Panc1 (cell line): Measurements from ENCODE around the gene IRGQ. TPM values are rescaled to one million over a fixed set of nuclear protein-coding genes. Genes with fewer than 3 reads are reported as not detected.

Experiments
- ATAC-seq: fragments of 200-7000 bp; cut with Tn5 transposase; 2 replicates; pipeline ENCODE4 v1.9.1; 2020; ENCODE audit warnings: mild to moderate bottlenecking, moderate library complexity
- BruUV-seq: library from RNA; stranded (reverse); fragments of 400-500 nt; replicated peaks from 2 replicates; lab custom pipeline; 2021; lab: Mats Ljungman, UMichigan
- CTCF ChIA-PET: fragments of 300-600 bp; sonication (Branson Sonifier 250); formaldehyde crosslinking; loops from one replicate; lab custom pipeline; 2022; ENCODE audit warnings: antibody characterized with exemption; lab: Charles Lee
- POLR2A ChIA-PET: fragments of 300-600 bp; sonication (Branson Sonifier 250); formaldehyde crosslinking; loops from one replicate; lab custom pipeline; 2022; ENCODE audit warnings: antibody characterized with exemption; lab: Charles Lee
- DNase-seq: peaks from one replicate; pipeline ENCODE4 v3.0.0-alpha.2; 2010; ENCODE audit warnings: low read depth, low spot score
- H3K27ac ChIP-seq: 2 replicates; pipeline ENCODE4 v1.5.1; 2011; ENCODE audit warnings: mild to moderate bottlenecking, low read length, inconsistent platforms
- H3K27me3 ChIP-seq: fragments of 200-500 bp; sonication (Bioruptor generic); 2 replicates; pipeline ENCODE4 v1.6.0; 2014; ENCODE audit warnings: low read length, inconsistent platforms; ENCODE audit not compliant: control insufficient read depth, insufficient read depth
- H3K36me3 ChIP-seq: fragments of 200-500 bp; sonication (Bioruptor generic); 2 replicates; pipeline ENCODE4 v1.5.1; 2014; ENCODE audit warnings: inconsistent platforms, mild to moderate bottlenecking, low read length, moderate library complexity; ENCODE audit not compliant: control insufficient read depth, insufficient read depth
- H3K4me1 ChIP-seq: 2 replicates; pipeline ENCODE4 v1.5.1; 2011; ENCODE audit warnings: inconsistent platforms, mild to moderate bottlenecking, low read length, moderate library complexity; ENCODE audit not compliant: control insufficient read depth, insufficient read depth
- H3K4me3 ChIP-seq, 2 experiments: 2 replicates each; pipeline ENCODE4 v1.5.1; 2011 to 2012; ENCODE audit warnings: low read depth in 2 of 2, low read length in 2 of 2, mild to moderate bottlenecking in 2 of 2, inconsistent platforms in 1 of 2, moderate library complexity in 1 of 2
- H3K9me3 ChIP-seq: fragments of 200-500 bp; sonication (Bioruptor generic); 2 replicates; pipeline ENCODE4 v1.5.1; 2014; ENCODE audit warnings: low read depth, mild to moderate bottlenecking, inconsistent platforms, low read length, moderate library complexity; ENCODE audit not compliant: control insufficient read depth, insufficient read depth
- CTCF ChIP-seq: fragments of 450-650 bp; IDR thresholded peaks from 2 replicates; pipeline ENCODE4 v1.5.1; 2017; ENCODE audit warnings: mild to moderate bottlenecking
- POLR2AphosphoS5 ChIP-seq: IDR thresholded peaks from 2 replicates; pipeline ENCODE4 v1.6.1; 2012; ENCODE audit warnings: mild to moderate bottlenecking, low read depth, low read length, moderate library complexity
- REST ChIP-seq, 2 experiments: IDR thresholded peaks; 2 replicates each; pipeline ENCODE4 v1.6.1; 2011 to 2012; ENCODE audit warnings: low read depth in 2 of 2, control low read depth in 1 of 2, low read length in 1 of 2, mild to moderate bottlenecking in 1 of 2, moderate library complexity in 1 of 2; ENCODE audit not compliant: insufficient read depth in 1 of 2
- SIN3A ChIP-seq: IDR thresholded peaks from 2 replicates; pipeline ENCODE4 v1.6.1; 2012; ENCODE audit warnings: low read depth, mild to moderate bottlenecking, low read length, moderate library complexity, borderline replicate concordance; ENCODE audit not compliant: insufficient read depth
- TCF7L2 ChIP-seq: IDR thresholded peaks from 2 replicates; pipeline ENCODE4 v1.6.1; 2011; ENCODE audit warnings: mild to moderate bottlenecking, low read depth, low read length, inconsistent platforms
- in situ Hi-C: cut with HindIII; loops from 2 replicates; pipeline ENCODE4 v1.10.0; 2016; ENCODE audit warnings: low sequenced_read_pairs, low pct_unique_long_range_greater_than_20kb
- intact Hi-C: fragments of 100-400 bp; cut with micrococcal nuclease; formaldehyde crosslinking; loops from one replicate; pipeline ENCODE4 v1.10.0; 2022; ENCODE audit not compliant: unreplicated experiment
- total RNA-seq: library from RNA; stranded (reverse); gene quantifications from one replicate; pipeline ENCODE4 v1.2.1, GENCODE V29; 2021; ENCODE audit not compliant: unreplicated experiment

The IRGQ gene
- total RNA-seq, 1 experiment from 2014 or later: 20.4 TPM

GRCh38 chr19:43575156-43575950 is 20.6 kb downstream of the IRGQ start, which contains the start of the genes PINLYP and XRCC1:
Gene PINLYP, plus strand, starts transcription at chr19:43575801. Its CDS starts 1,391 bp downstream, at chr19:43577192.
Gene XRCC1, minus strand, starts transcription at chr19:43575527. Its CDS starts 69 bp downstream, at chr19:43575458.
- Histone ChIP-seq H3K36me3 (peaks cover 7% of the 10 kb centered on the region; the same call in 1 of the 2 replicates), H3K27me3 (no peaks in the 10 kb centered on the region), H3K27ac (peak within 1 kb of the TSS; percentile 96), H3K9me3 (no peaks in the 10 kb centered on the region), H3K4me3 (peak within 1 kb of the TSS; percentile 74 to 99), H3K4me1 (peaks cover 3% of the 10 kb centered on the region; the same call in 1 of the 2 replicates)
- intact Hi-C loops (no loop called here), in situ Hi-C loops (no loop called here)
- POLR2A ChIA-PET: interaction anchor here (0.6 kb wide), 1 partner anchor 87 kb away, joined by 3 read pairs; no protein-coding TSS in a partner anchor
- CTCF ChIA-PET: no interaction called here
- BruUV-seq: no TSS peak
- no peak for TF ChIP-seq SIN3A
- TF ChIP-seq POLR2AphosphoS5: no peak
- no peak for TF ChIP-seq CTCF
- TF ChIP-seq TCF7L2: no peak
- no peak for TF ChIP-seq REST (IDR thresholded peaks at IDR 0.05; ENCODE audit: insufficient read depth in 1 of 2, low read depth in 2 of 2, low read length in 1 of 2)
- peak; percentile 81 for DNase-seq
- ATAC-seq: peak; percentile 100

- no peaks in the 10 kb centered on the region for H3K27me3 ChIP-seq
- no TSS peak for BruUV-seq
- in situ Hi-C loops (no loop called here), intact Hi-C loops (no loop called here)
- ChIA-PET POLR2A (interaction anchor here (0.6 kb wide), 1 partner anchor 88 kb away, joined by 3 read pairs; no protein-coding TSS in a partner anchor), CTCF (no interaction called here)
- H3K27ac ChIP-seq: peak overlapping the region; percentile 96
- peaks cover 7% of the 10 kb centered on the region; the same call in 1 of the 2 replicates for H3K36me3 ChIP-seq
- H3K9me3 ChIP-seq: no peaks in the 10 kb centered on the region
- ATAC-seq: no peak
- H3K4me3 ChIP-seq: peak overlapping the region; percentile 74 to 99
- no peak for TF ChIP-seq REST (IDR thresholded peaks at IDR 0.05; ENCODE audit: insufficient read depth in 1 of 2, low read depth in 2 of 2, low read length in 1 of 2)
- no peak for TF ChIP-seq POLR2AphosphoS5
- no peak for TF ChIP-seq TCF7L2
- TF ChIP-seq CTCF: no peak
- no peak for TF ChIP-seq SIN3A
- peaks cover 3% of the 10 kb centered on the region; the same call in 1 of the 2 replicates for H3K4me1 ChIP-seq
- DNase-seq: no peak
Observed at GRCh38 chr19:43574424-43575155, 21.3 kb downstream of the IRGQ start.
